Activated CD4-positive, alpha-beta T cell treated with anti-CD3 and anti-CD28 coated beads, Interleukin-2, amount 10 ng/mL, durations not matched to agents 7 days and 5 days (primary cell): ENCODE results near the gene GSDME. TPM values are rescaled to one million over a fixed set of nuclear protein-coding genes. Genes with fewer than 3 reads are reported as not detected.
"Not testable (repeated sequence)": the region's sequence is repeated elsewhere in the genome, so short reads cannot be mapped to it uniquely, and the experiment has no call there.

Experiments
- CTCF ChIA-PET: fragments of 350-600 bp; sonication (Branson Sonifier 250); formaldehyde crosslinking; loops from one replicate; lab custom pipeline; 2021; ENCODE audit warnings: antibody characterized with exemption; lab: Charles Lee
- POLR2A ChIA-PET: fragments of 350-600 bp; sonication (Branson Sonifier 250); formaldehyde crosslinking; loops from one replicate; lab custom pipeline; 2021; ENCODE audit warnings: antibody characterized with exemption; lab: Charles Lee
- DNase-seq: peaks from one replicate; pipeline ENCODE4 v3.0.0-alpha.2; 2020
- H3K27ac Mint-ChIP-seq: one replicate; pipeline ENCODE4 v1.8.0; 2021; ENCODE audit warnings: mild to moderate bottlenecking, moderate library complexity, mixed read lengths
- H3K27me3 Mint-ChIP-seq: one replicate; pipeline ENCODE4 v1.8.0; 2021; ENCODE audit warnings: mixed read lengths
- H3K36me3 Mint-ChIP-seq: one replicate; pipeline ENCODE4 v1.8.0; 2021; ENCODE audit warnings: low read depth, mixed read lengths
- H3K4me1 Mint-ChIP-seq: one replicate; pipeline ENCODE4 v1.8.0; 2021; ENCODE audit warnings: mixed read lengths
- H3K4me3 Mint-ChIP-seq: one replicate; pipeline ENCODE4 v1.8.0; 2021; ENCODE audit warnings: mild to moderate bottlenecking, moderate library complexity, mixed read lengths
- H3K9me3 Mint-ChIP-seq: one replicate; pipeline ENCODE4 v1.8.0; 2021; ENCODE audit warnings: mixed read lengths
- total RNA-seq, 2 experiments: library from RNA; stranded (reverse); gene quantifications; one replicate each; pipeline ENCODE4 v1.2.3, GENCODE V29; 2021

Gene GSDME
- total RNA-seq, 2 experiments from 2014 or later, result 1.8 to 2.1 TPM

GRCh38 chr7:24751484-24751883 is 5.8 kb downstream of the GSDME start:
- no peaks in the 10 kb centered on the region for H3K36me3 Mint-ChIP-seq
- H3K9me3 Mint-ChIP-seq, result no peaks in the 10 kb centered on the region
- H3K27ac Mint-ChIP-seq, result no peak overlapping the region
- DNase-seq, result no peak
- POLR2A ChIA-PET, result no interaction called here
- H3K27me3 Mint-ChIP-seq, result peaks cover 3% of the 10 kb centered on the region
- H3K4me3 Mint-ChIP-seq, result no peak overlapping the region
- peaks cover 23% of the 10 kb centered on the region for H3K4me1 Mint-ChIP-seq
- CTCF ChIA-PET, result interaction anchor here (0.9 to 1.3 kb wide), 2 partner anchors 9 to 10 kb away, joined by 4 to 8 read pairs; no protein-coding TSS in a partner anchor

- H3K9me3 Mint-ChIP-seq, result no peaks in the 10 kb centered on the region
- no peak overlapping the region for H3K27ac Mint-ChIP-seq
- POLR2A ChIA-PET, result no interaction called here
- CTCF ChIA-PET, result interaction anchor here (1.1 to 1.3 kb wide), 2 partner anchors 9 to 21 kb away, joined by 3 to 8 read pairs; no protein-coding TSS in a partner anchor
- peaks cover 3% of the 10 kb centered on the region for H3K27me3 Mint-ChIP-seq
- no peak overlapping the region for H3K4me3 Mint-ChIP-seq
- DNase-seq, result no peak
- H3K4me1 Mint-ChIP-seq, result peaks cover 14% of the 10 kb centered on the region
- H3K36me3 Mint-ChIP-seq, result no peaks in the 10 kb centered on the region
Observed at GRCh38 chr7:24750441-24751055, 6.7 kb downstream of the GSDME start.

GRCh38 chr7:24748521-24748920 is 8.7 kb downstream of the GSDME start:
- Mint-ChIP-seq H3K9me3 (no peaks in the 10 kb centered on the region), H3K4me1 (peaks cover 3% of the 10 kb centered on the region), H3K4me3 (no peak overlapping the region), H3K36me3 (no peaks in the 10 kb centered on the region), H3K27me3 (peaks cover 3% of the 10 kb centered on the region), H3K27ac (no peak overlapping the region)
- no peak for DNase-seq
- ChIA-PET CTCF (no interaction called here), POLR2A (no interaction called here)

GRCh38 chr7:24745355-24745754 is 11.9 kb downstream of the GSDME start:
- H3K4me3 Mint-ChIP-seq, result no peak overlapping the region

GRCh38 chr7:24743471-24743870 is 13.8 kb downstream of the GSDME start:
- ChIA-PET POLR2A (no interaction called here), CTCF (no interaction called here)
- Mint-ChIP-seq H3K27ac (no peak overlapping the region), H3K36me3 (no peaks in the 10 kb centered on the region), H3K27me3 (peaks cover 16% of the 10 kb centered on the region), H3K9me3 (peaks cover 7% of the 10 kb centered on the region), H3K4me3 (no peak overlapping the region), H3K4me1 (peaks cover under 1% of the 10 kb centered on the region)
- no peak for DNase-seq

More at GRCh38 chr7:24745355-24745754, 11.9 kb downstream of the GSDME start:
- H3K9me3 Mint-ChIP-seq, result no peaks in the 10 kb centered on the region
- no peak for DNase-seq
- CTCF ChIA-PET, result no interaction called here
- H3K27ac Mint-ChIP-seq, result no peak overlapping the region
- H3K36me3 Mint-ChIP-seq, result no peaks in the 10 kb centered on the region
- peaks cover 3% of the 10 kb centered on the region for H3K4me1 Mint-ChIP-seq
- peaks cover 2% of the 10 kb centered on the region for H3K27me3 Mint-ChIP-seq
- POLR2A ChIA-PET, result no interaction called here

- no peaks in the 10 kb centered on the region for H3K36me3 Mint-ChIP-seq
- no peak for DNase-seq
- H3K4me3 Mint-ChIP-seq, result no peak overlapping the region
- ChIA-PET CTCF (interaction anchor here (1.0 to 2.2 kb wide), 2 partner anchors 9 to 13 kb away, joined by 3 to 8 read pairs; no protein-coding TSS in a partner anchor), POLR2A (no interaction called here)
- H3K27me3 Mint-ChIP-seq, result peaks cover 24% of the 10 kb centered on the region
- H3K27ac Mint-ChIP-seq, result no peak overlapping the region
- H3K4me1 Mint-ChIP-seq, result no peaks in the 10 kb centered on the region
- H3K9me3 Mint-ChIP-seq, result peaks cover 15% of the 10 kb centered on the region
Observed at GRCh38 chr7:24742506-24743162, 14.6 kb downstream of the GSDME start.

- ChIA-PET CTCF (interaction anchor here (0.6 to 2.2 kb wide), 5 partner anchors 9 to 1557 kb away, joined by 3 to 8 read pairs (median 4); no protein-coding TSS in a partner anchor), POLR2A (no interaction called here)
- Mint-ChIP-seq H3K27ac (no peak overlapping the region), H3K4me1 (no peaks in the 10 kb centered on the region), H3K36me3 (no peaks in the 10 kb centered on the region), H3K4me3 (no peak overlapping the region), H3K9me3 (peaks cover 17% of the 10 kb centered on the region), H3K27me3 (peaks cover 30% of the 10 kb centered on the region)
- no peak for DNase-seq
Observed at GRCh38 chr7:24741679-24742505, 15.4 kb downstream of the GSDME start.

GRCh38 chr7:24740871-24741270 is 16.4 kb downstream of the GSDME start:
- CTCF ChIA-PET, result interaction anchor here (1.0 to 2.2 kb wide), 2 partner anchors 10 to 19 kb away, joined by 3 to 8 read pairs; no protein-coding TSS in a partner anchor
- POLR2A ChIA-PET, result interaction anchor here (0.7 kb wide), 1 partner anchor 30 kb away, joined by 4 read pairs; no protein-coding TSS in a partner anchor
- no peak for DNase-seq
- Mint-ChIP-seq H3K9me3 (peaks cover 23% of the 10 kb centered on the region), H3K27ac (no peak overlapping the region), H3K4me1 (no peaks in the 10 kb centered on the region), H3K27me3 (peaks cover 38% of the 10 kb centered on the region), H3K4me3 (no peak overlapping the region), H3K36me3 (no peaks in the 10 kb centered on the region)

- H3K4me1 Mint-ChIP-seq, result no peaks in the 10 kb centered on the region
- DNase-seq, result no peak
- peaks cover 24% of the 10 kb centered on the region for H3K9me3 Mint-ChIP-seq
- ChIA-PET POLR2A (interaction anchor here (0.5 kb wide), 1 partner anchor 387 kb away, joined by 3 read pairs; no protein-coding TSS in a partner anchor), CTCF (no interaction called here)
- H3K4me3 Mint-ChIP-seq, result no peak overlapping the region
- H3K36me3 Mint-ChIP-seq, result no peaks in the 10 kb centered on the region
- H3K27ac Mint-ChIP-seq, result no peak overlapping the region
- H3K27me3 Mint-ChIP-seq, result peaks cover 43% of the 10 kb centered on the region
Observed at GRCh38 chr7:24739306-24739705, 18.0 kb downstream of the GSDME start.

GRCh38 chr7:24738577-24738976 is 18.7 kb downstream of the GSDME start:
- ChIA-PET POLR2A (no interaction called here), CTCF (no interaction called here)
- no peaks in the 10 kb centered on the region for H3K36me3 Mint-ChIP-seq
- H3K27ac Mint-ChIP-seq, result no peak overlapping the region
- DNase-seq, result no peak
- H3K27me3 Mint-ChIP-seq, result peaks cover 45% of the 10 kb centered on the region
- peaks cover 26% of the 10 kb centered on the region for H3K9me3 Mint-ChIP-seq
- H3K4me3 Mint-ChIP-seq, result no peak overlapping the region
- no peaks in the 10 kb centered on the region for H3K4me1 Mint-ChIP-seq

- ChIA-PET POLR2A (no interaction called here), CTCF (no interaction called here)
- no peaks in the 10 kb centered on the region for H3K4me1 Mint-ChIP-seq
- H3K9me3 Mint-ChIP-seq, result peaks cover 26% of the 10 kb centered on the region
- H3K27ac Mint-ChIP-seq, result no peak overlapping the region
- H3K36me3 Mint-ChIP-seq, result no peaks in the 10 kb centered on the region
- H3K27me3 Mint-ChIP-seq, result peaks cover 45% of the 10 kb centered on the region
- no peak for DNase-seq
- H3K4me3 Mint-ChIP-seq, result no peak overlapping the region
Observed at GRCh38 chr7:24737281-24737680, 20.0 kb downstream of the GSDME start.

- H3K9me3 Mint-ChIP-seq, result peaks cover 26% of the 10 kb centered on the region
- H3K27me3 Mint-ChIP-seq, result peaks cover 45% of the 10 kb centered on the region
- POLR2A ChIA-PET, CTCF ChIA-PET, H3K27ac Mint-ChIP-seq, H3K4me3 Mint-ChIP-seq, H3K4me1 Mint-ChIP-seq, DNase-seq, H3K36me3 Mint-ChIP-seq: not testable (repeated sequence)
Observed at GRCh38 chr7:24735594-24735993, 21.7 kb downstream of the GSDME start.
